CD4-positive, alpha-beta T cell (primary cell): ENCODE measurements around the gene CLTCL1. TPM values are rescaled to one million over a fixed set of nuclear protein-coding genes. Genes with fewer than 3 reads are reported as not detected.

Experiments used
- ATAC-seq: fragments of 200-7000 bp; cut with Tn5 transposase; one replicate; pipeline ENCODE4 v1.10.0; 2022; ENCODE audit warnings: mild to moderate bottlenecking; ENCODE audit not compliant: poor library complexity
- CTCF ChIA-PET: fragments of 350-600 bp; sonication (Branson Sonifier 250); formaldehyde crosslinking; loops from one replicate; lab custom pipeline; 2021; ENCODE audit warnings: antibody characterized with exemption, inconsistent platforms; lab: Charles Lee
- POLR2A ChIA-PET: fragments of 350-600 bp; sonication (Branson Sonifier 250); formaldehyde crosslinking; loops from one replicate; lab custom pipeline; 2021; ENCODE audit warnings: antibody characterized with exemption, inconsistent platforms; lab: Charles Lee
- DNase-seq, 14 experiments: peaks; one replicate each; pipeline ENCODE4 v3.0.0-alpha.2; 2013 to 2020; ENCODE audit warnings: mixed read lengths in 2 of 14
- H3K27ac ChIP-seq, 2 donors: one replicate each; pipeline versions ENCODE4 v1.5.1 to v1.7.0; 2013; ENCODE audit warnings: low read length in 2 of 2, low read depth in 1 of 2, mild to moderate bottlenecking in 1 of 2
- H3K27me3 ChIP-seq, 2 experiments: 1 replicate in 1 of 2; 2 replicates in 1 of 2; pipeline versions ENCODE4 v1.6.1 to v1.7.0; 2013; ENCODE audit warnings: low read length in 2 of 2, control low read depth in 1 of 2, mild to moderate bottlenecking in 1 of 2, moderate library complexity in 1 of 2; ENCODE audit not compliant: insufficient read depth in 2 of 2, control insufficient read depth in 1 of 2
- H3K36me3 ChIP-seq: one replicate; pipeline ENCODE4 v1.6.1; 2013; ENCODE audit warnings: low read length, control low read depth; ENCODE audit not compliant: insufficient read depth
- H3K4me1 ChIP-seq: one replicate; pipeline ENCODE4 v1.6.1; 2013; ENCODE audit warnings: low read length, control low read depth; ENCODE audit not compliant: insufficient read depth
- H3K4me3 ChIP-seq: one replicate; pipeline ENCODE4 v1.5.1; 2013; ENCODE audit warnings: mild to moderate bottlenecking, low read length, moderate library complexity
- H3K9me3 ChIP-seq, 2 experiments: 1 replicate in 1 of 2; 2 replicates in 1 of 2; pipeline versions ENCODE4 v1.6.1 to v1.7.0; 2013; ENCODE audit warnings: low read length in 2 of 2, mild to moderate bottlenecking in 2 of 2, control low read depth in 1 of 2, moderate library complexity in 1 of 2; ENCODE audit not compliant: control insufficient read depth in 1 of 2, insufficient read depth in 1 of 2
- H3K27ac Mint-ChIP-seq: one replicate; pipeline ENCODE4 v1.8.0; 2020; ENCODE audit warnings: mixed read lengths
- H3K27me3 Mint-ChIP-seq: one replicate; pipeline ENCODE4 v1.8.0; 2021; ENCODE audit warnings: mixed read lengths
- H3K36me3 Mint-ChIP-seq: one replicate; pipeline ENCODE4 v1.8.0; 2021; ENCODE audit warnings: low read depth, mixed read lengths
- H3K4me1 Mint-ChIP-seq: one replicate; pipeline ENCODE4 v1.8.0; 2021; ENCODE audit warnings: low read depth, mixed read lengths
- H3K4me3 Mint-ChIP-seq: one replicate; pipeline ENCODE4 v1.8.0; 2020; ENCODE audit warnings: mild to moderate bottlenecking, mixed read lengths
- H3K9me3 Mint-ChIP-seq: one replicate; pipeline ENCODE4 v1.8.0; 2020; ENCODE audit warnings: mixed read lengths
- CTCF ChIP-seq: fragments of 200-600 bp; IDR thresholded peaks from one replicate; pipeline ENCODE4 v1.8.0; 2022; ENCODE audit warnings: antibody characterized with exemption, mild to moderate bottlenecking
- intact Hi-C, 2 experiments: fragments of 100-400 bp; cut with DNase I in 1 of 2; cut with micrococcal nuclease in 1 of 2; formaldehyde crosslinking; loops; one replicate each; pipeline versions ENCODE4 v1.15.1 to v1.9.0; 2023 to 2025; cut with DNase I, micrococcal nuclease
- total RNA-seq, 174 experiments: library from RNA in 2 of 174; stranded (reverse) in 2 of 174; gene quantifications; one replicate each; pipeline ENCODE4 v1.2.3 and lab custom pipeline; 2021 to 2026

Gene CLTCL1
- total RNA-seq, 2 experiments from 2014 or later, result 0.52 to 1.5 TPM

- no peak for TF ChIP-seq CTCF
- DNase-seq (no peak), ATAC-seq (no peak)
- H3K4me3 ChIP-seq, result no peak overlapping the region
- H3K36me3 ChIP-seq, result no peaks in the 10 kb centered on the region
- intact Hi-C loops, result no loop called here
- Mint-ChIP-seq H3K4me3 (no peak overlapping the region), H3K4me1 (no peaks in the 10 kb centered on the region), H3K36me3 (peaks cover 4% of the 10 kb centered on the region), H3K9me3 (peaks cover 5% of the 10 kb centered on the region), H3K27ac (no peak overlapping the region), H3K27me3 (no peaks in the 10 kb centered on the region)
- H3K4me1 ChIP-seq, result no peaks in the 10 kb centered on the region
- peaks cover 5 to 10% of the 10 kb centered on the region in 2 experiments for H3K9me3 ChIP-seq
- H3K27ac ChIP-seq, result no peak overlapping the region
- CTCF ChIA-PET, result no interaction called here
- no peaks in the 10 kb centered on the region for H3K27me3 ChIP-seq
- POLR2A ChIA-PET, result no interaction called here
Measured at GRCh38 chr22:19271273-19271855, 20.2 kb downstream of the CLTCL1 start.

- no peak for DNase-seq
- Histone ChIP-seq H3K36me3 (no peaks in the 10 kb centered on the region), H3K27me3 (no peaks in the 10 kb centered on the region), H3K4me3 (no peak overlapping the region), H3K4me1 (no peaks in the 10 kb centered on the region), H3K9me3 (peaks cover 5 to 15% of the 10 kb centered on the region in 2 experiments), H3K27ac (no peak overlapping the region)
- POLR2A ChIA-PET, result no interaction called here
- Mint-ChIP-seq H3K4me1 (no peaks in the 10 kb centered on the region), H3K9me3 (peaks cover 8% of the 10 kb centered on the region), H3K27ac (no peak overlapping the region), H3K27me3 (no peaks in the 10 kb centered on the region), H3K4me3 (no peak overlapping the region), H3K36me3 (peaks cover 9% of the 10 kb centered on the region)
- CTCF ChIA-PET, result no interaction called here
- intact Hi-C loops, result no loop called here
- no peak for ATAC-seq
- TF ChIP-seq CTCF, result no peak
Measured at GRCh38 chr22:19270873-19271272, 20.6 kb downstream of the CLTCL1 start.

- Mint-ChIP-seq H3K27me3 (no peaks in the 10 kb centered on the region), H3K4me3 (no peak overlapping the region), H3K4me1 (no peaks in the 10 kb centered on the region), H3K36me3 (peaks cover 10% of the 10 kb centered on the region), H3K9me3 (peaks cover 8% of the 10 kb centered on the region), H3K27ac (no peak overlapping the region)
- Histone ChIP-seq H3K4me1 (no peaks in the 10 kb centered on the region), H3K9me3 (peaks cover 5 to 18% of the 10 kb centered on the region in 2 experiments), H3K27me3 (no peaks in the 10 kb centered on the region), H3K27ac (no peak overlapping the region), H3K4me3 (no peak overlapping the region), H3K36me3 (no peaks in the 10 kb centered on the region)
- no peak for TF ChIP-seq CTCF
- DNase-seq (no peak), ATAC-seq (no peak)
- CTCF ChIA-PET, result no interaction called here
- POLR2A ChIA-PET, result no interaction called here
- intact Hi-C loops, result no loop called here
Measured at GRCh38 chr22:19266547-19267086, 24.9 kb downstream of the CLTCL1 start.
